BE2C (cell line): ENCODE data around the gene AEBP2.

ENCODE experiments used
- DNase-seq: peaks from one replicate; pipeline ENCODE4 v3.0.0-alpha.2; 2020
- H3K27me3 ChIP-seq: fragments of 250-450 bp; sonication (Bioruptor Pico); 2 replicates; pipeline ENCODE4 v1.5.1; 2020; ENCODE audit warnings: mild to moderate bottlenecking
- H3K36me3 ChIP-seq: fragments of 250-450 bp; sonication (Bioruptor Pico); 2 replicates; pipeline ENCODE4 v1.5.1; 2020; ENCODE audit warnings: mild to moderate bottlenecking
- H3K4me1 ChIP-seq: fragments of 250-450 bp; sonication (Bioruptor Pico); 2 replicates; pipeline ENCODE4 v1.5.1; 2020
- H3K4me3 ChIP-seq: 2 replicates; pipeline ENCODE4 v1.5.1; 2011; ENCODE audit warnings: low read depth, low read length
- H3K9me3 ChIP-seq: fragments of 250-450 bp; sonication (Bioruptor Pico); 2 replicates; pipeline ENCODE4 v1.5.1; 2020
- CTCF ChIP-seq: IDR thresholded peaks from 2 replicates; pipeline ENCODE4 v1.5.1; 2012; ENCODE audit warnings: mild to moderate bottlenecking, low read depth, low read length

Gene AEBP2

GRCh38 chr12:19530637-19531023 is 91.3 kb downstream of the AEBP2 start:
- no peaks in the 10 kb centered on the region for H3K27me3 ChIP-seq
- no peak for TF ChIP-seq CTCF
- DNase-seq = no peak
- H3K4me1 ChIP-seq = peaks cover 4% of the 10 kb centered on the region
- H3K36me3 ChIP-seq = no peaks in the 10 kb centered on the region
- no peak overlapping the region for H3K4me3 ChIP-seq
- H3K9me3 ChIP-seq = no peaks in the 10 kb centered on the region

- Histone ChIP-seq H3K4me1 (peaks cover 4% of the 10 kb centered on the region), H3K36me3 (no peaks in the 10 kb centered on the region), H3K4me3 (no peak overlapping the region), H3K9me3 (no peaks in the 10 kb centered on the region), H3K27me3 (no peaks in the 10 kb centered on the region)
- DNase-seq = no peak
- TF ChIP-seq CTCF = no peak
Observed at GRCh38 chr12:19533567-19533966, 94.3 kb downstream of the AEBP2 start.

- TF ChIP-seq CTCF = no peak
- Histone ChIP-seq H3K4me3 (no peak overlapping the region), H3K36me3 (no peaks in the 10 kb centered on the region), H3K4me1 (no peaks in the 10 kb centered on the region), H3K27me3 (no peaks in the 10 kb centered on the region), H3K9me3 (no peaks in the 10 kb centered on the region)
- DNase-seq = no peak
Observed at GRCh38 chr12:19539071-19539470, 99.8 kb downstream of the AEBP2 start.

GRCh38 chr12:19539836-19540235 is 100.5 kb downstream of the AEBP2 start:
- H3K9me3 ChIP-seq = no peaks in the 10 kb centered on the region
- H3K4me1 ChIP-seq = no peaks in the 10 kb centered on the region
- H3K4me3 ChIP-seq = no peak overlapping the region
- DNase-seq = no peak
- no peaks in the 10 kb centered on the region for H3K36me3 ChIP-seq
- TF ChIP-seq CTCF = no peak
- H3K27me3 ChIP-seq = no peaks in the 10 kb centered on the region

- Histone ChIP-seq H3K27me3 (no peaks in the 10 kb centered on the region), H3K4me3 (no peak overlapping the region), H3K4me1 (no peaks in the 10 kb centered on the region), H3K36me3 (no peaks in the 10 kb centered on the region), H3K9me3 (no peaks in the 10 kb centered on the region)
- TF ChIP-seq CTCF = no peak
- no peak for DNase-seq
Observed at GRCh38 chr12:19542606-19543005, 103.3 kb downstream of the AEBP2 start.

- H3K4me3 ChIP-seq = no peak overlapping the region
- H3K27me3 ChIP-seq = no peaks in the 10 kb centered on the region
- no peaks in the 10 kb centered on the region for H3K4me1 ChIP-seq
- H3K36me3 ChIP-seq = no peaks in the 10 kb centered on the region
- no peak for TF ChIP-seq CTCF
- H3K9me3 ChIP-seq = no peaks in the 10 kb centered on the region
- no peak for DNase-seq
Observed at GRCh38 chr12:19544353-19544752, 105.1 kb downstream of the AEBP2 start.
